ENCODE data around the gene NGLY1. TPM values are rescaled to one million over a fixed set of nuclear protein-coding genes. Genes with fewer than 3 reads are reported as not detected.

The NGLY1 gene
- total RNA-seq, 1 donor from 2014 or later, result 25.9 TPM

- no peak for ATAC-seq
Measured at GRCh38 chr3:25707268-25707926, 75.8 kb downstream of the NGLY1 start.

GRCh38 chr3:25706213-25706612 is 77.0 kb downstream of the NGLY1 start:
- ATAC-seq, result no peak

GRCh38 chr3:25697553-25697952 is 85.7 kb downstream of the NGLY1 start:
- no peak for ATAC-seq

GRCh38 chr3:25695731-25696420 is 87.4 kb downstream of the NGLY1 start:
- ATAC-seq, result no peak

GRCh38 chr3:25693238-25693637 is 90.0 kb downstream of the NGLY1 start:
- ATAC-seq, result no peak

- ATAC-seq, result no peak
Measured at GRCh38 chr3:25692341-25692740, 90.9 kb downstream of the NGLY1 start.

- peak; percentile 68 for ATAC-seq
Measured at GRCh38 chr3:25690768-25691533, 92.3 kb downstream of the NGLY1 start.

- no peak for ATAC-seq
Measured at GRCh38 chr3:25689226-25689625, 94.0 kb downstream of the NGLY1 start.

- ATAC-seq, result no peak
Measured at GRCh38 chr3:25687742-25688141, 95.5 kb downstream of the NGLY1 start.

- no peak for ATAC-seq
Measured at GRCh38 chr3:25686766-25687165, 96.5 kb downstream of the NGLY1 start.

GRCh38 chr3:25683882-25684281 is 99.4 kb downstream of the NGLY1 start:
- no peak for ATAC-seq

- no peak for ATAC-seq
Measured at GRCh38 chr3:25683410-25683809, 99.8 kb downstream of the NGLY1 start.

GRCh38 chr3:25679642-25680302 is 103.5 kb downstream of the NGLY1 start:
- no peak for ATAC-seq

- ATAC-seq, result no peak
Measured at GRCh38 chr3:25679166-25679565, 104.1 kb downstream of the NGLY1 start.

- ATAC-seq, result no peak
Measured at GRCh38 chr3:25678581-25678980, 104.7 kb downstream of the NGLY1 start.

- no peak for ATAC-seq
Measured at GRCh38 chr3:25677121-25677520, 106.1 kb downstream of the NGLY1 start.

GRCh38 chr3:25674670-25675069 is 108.6 kb downstream of the NGLY1 start:
- no peak for ATAC-seq

GRCh38 chr3:25673738-25674298 is 109.4 kb downstream of the NGLY1 start:
- ATAC-seq, result no peak

Data from esophagus mucosa (tissue), 1 donor.